GM21576 (cell line): ENCODE data around the gene KPNB1.
A peak's percentile ranks its signal among the peaks of the same experiment; 100 is the strongest.

Source experiments
- ATAC-seq: cut with Tn5 transposase; IDR thresholded peaks from one replicate; pipeline ENCODE4 v1.9.1; 2021; ENCODE audit warnings: mild to moderate bottlenecking, moderate library complexity; ENCODE audit not compliant: unreplicated experiment

The KPNB1 gene

GRCh38 chr17:47649153-47649971 lies at the start of gene KPNB1:
Gene KPNB1, plus strand, starts transcription at chr17:47649919. Its CDS starts 326 bp downstream, at chr17:47650245.
- ATAC-seq = peak; percentile 78

DNA sequence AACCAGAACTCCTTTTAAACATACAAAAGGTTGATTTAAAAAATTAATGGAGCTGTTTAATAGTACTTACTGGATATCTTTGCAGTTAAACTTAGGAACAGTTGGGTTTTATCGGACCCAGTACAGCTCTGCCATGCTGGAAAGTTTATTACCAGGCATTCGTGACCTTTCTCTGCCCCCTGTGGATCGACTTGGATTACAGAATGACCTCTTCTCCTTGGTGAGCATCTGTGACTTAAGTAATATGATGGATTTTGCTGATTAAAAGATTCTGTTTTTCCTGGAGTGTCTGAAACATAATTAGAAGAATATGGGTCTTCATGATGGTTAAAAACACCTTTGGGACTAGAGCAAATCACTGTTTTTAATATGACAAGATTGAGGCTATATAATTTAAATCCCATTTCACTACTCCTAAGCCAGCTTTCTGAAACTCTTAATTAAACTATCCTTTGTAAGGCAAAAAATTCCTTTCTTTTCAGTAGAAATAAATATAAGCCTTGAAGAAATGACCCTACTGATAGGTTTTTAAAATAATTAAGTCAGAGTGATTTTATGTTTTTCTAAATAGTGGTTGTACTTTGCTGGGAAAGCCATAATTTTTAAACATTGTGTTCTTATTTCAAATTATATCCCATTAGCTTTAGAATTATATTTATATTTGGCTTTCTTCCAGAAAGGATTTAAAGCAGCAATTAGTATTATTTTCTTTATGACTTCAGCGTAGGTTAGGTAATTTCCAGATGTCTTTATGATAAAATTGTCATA lies 45.7 kb upstream of the KPNB1 start:
- no peak for ATAC-seq

DNA sequence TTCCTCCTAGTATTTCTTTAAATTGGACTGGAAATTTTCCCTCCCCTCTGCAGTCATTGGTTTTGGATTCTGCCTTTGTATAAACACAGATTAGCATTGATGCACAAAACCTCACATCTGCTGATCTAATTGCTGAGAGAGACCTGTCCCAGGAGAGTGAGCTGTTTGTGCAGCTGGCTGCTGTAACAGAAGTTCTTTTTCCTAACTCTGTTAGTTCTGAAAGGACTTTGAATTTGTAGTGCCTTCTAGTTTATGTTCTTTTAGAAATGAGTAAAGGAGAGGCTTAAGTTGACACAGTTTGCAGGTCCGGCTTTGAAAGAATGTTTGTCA lies 45.2 kb upstream of the KPNB1 start:
- no peak for ATAC-seq

- no peak for ATAC-seq
Measured at GRCh38 chr17:47605011-47605410, 44.7 kb upstream of the KPNB1 start.

DNA sequence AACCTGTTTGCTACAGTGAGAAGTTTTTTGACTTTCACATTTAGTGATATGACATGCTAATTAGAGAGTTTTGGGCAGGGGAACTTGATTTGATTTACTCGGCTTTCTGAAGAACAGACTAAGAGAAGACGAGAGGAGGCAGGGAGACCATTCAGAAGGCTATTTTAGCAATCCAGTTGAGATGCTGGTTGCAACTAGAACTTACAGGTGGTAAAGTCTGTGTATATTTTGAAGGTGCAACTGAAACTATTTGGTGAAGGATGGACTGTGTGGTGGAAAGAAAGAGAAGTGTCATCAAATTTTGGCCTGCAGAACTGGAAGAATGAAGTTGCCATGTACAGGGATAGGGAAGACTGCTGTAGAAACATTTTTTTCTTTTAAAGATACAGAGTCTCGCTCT lies 42.2 kb upstream of the KPNB1 start:
- ATAC-seq = no peak

DNA sequence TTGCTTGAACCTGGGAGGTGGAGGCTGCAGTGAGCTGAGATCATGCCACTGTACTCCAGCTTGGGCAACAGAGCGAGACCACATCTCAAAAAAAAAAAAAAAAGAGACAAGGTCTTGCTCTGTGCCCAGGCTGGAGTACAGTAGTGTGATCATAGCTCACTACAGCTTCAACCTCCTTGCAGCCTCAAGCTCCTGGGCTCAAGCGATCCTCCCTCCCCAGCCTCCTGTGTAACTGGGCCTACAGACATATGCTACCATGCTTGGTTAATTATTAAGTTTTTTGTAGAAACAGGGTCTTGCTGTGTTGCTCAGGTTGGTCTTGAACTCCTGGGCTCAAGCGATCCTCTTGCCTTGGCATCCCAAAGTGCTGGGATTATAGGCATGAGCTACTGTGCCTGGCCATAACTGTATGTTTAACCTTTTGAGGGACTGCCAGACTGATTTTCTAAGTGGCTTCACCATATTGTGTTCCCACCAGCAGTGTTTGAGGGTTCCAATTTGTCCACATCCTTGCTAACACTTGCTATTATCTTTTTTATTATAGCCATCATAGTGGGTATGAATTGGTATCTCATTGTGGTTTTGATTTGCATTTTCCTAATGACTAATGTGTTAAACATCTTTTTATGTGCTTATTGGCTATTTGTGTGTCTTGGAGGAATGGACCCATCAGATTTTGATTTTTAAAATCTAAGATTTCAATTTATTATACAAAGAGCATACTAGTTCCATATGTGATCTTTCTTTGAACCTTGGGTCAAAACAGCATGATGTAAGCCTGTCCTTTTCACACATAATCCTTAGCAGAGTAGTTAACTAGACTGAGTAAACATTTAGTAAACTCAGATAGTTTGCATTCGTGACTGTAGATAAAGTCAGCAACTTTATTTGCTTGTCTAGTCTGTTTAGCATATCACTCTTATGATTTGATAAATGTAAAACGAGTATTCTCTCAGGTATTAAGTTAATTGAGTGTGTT lies 38.1 kb upstream of the KPNB1 start:
- no peak for ATAC-seq

GRCh38 chr17:47615766-47616424 lies 33.8 kb upstream of the KPNB1 start:
- ATAC-seq = no peak

DNA sequence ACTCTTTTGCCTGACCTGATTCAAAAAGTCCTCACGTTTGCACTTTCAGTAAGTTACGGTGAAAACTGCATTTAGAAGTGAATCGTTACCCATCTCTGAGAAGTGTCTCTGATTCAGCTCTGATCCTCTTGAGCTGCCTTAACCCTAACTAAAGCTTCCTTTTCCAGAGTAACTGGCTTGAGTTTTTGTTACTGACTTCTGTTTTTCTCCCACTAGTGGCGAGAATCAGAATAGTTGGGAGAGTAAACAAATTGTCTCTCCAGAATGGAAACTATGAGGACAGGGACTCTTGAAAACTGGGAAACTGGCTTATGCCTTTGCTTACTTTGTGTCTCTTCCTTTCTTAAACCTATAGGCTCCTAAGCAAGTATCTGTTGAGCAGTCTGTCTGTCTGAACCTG lies 31.3 kb upstream of the KPNB1 start:
- ATAC-seq = no peak

- ATAC-seq = no peak
Measured at GRCh38 chr17:47620503-47621245, 29.0 kb upstream of the KPNB1 start.

GRCh38 chr17:47621293-47622179 lies 28.2 kb upstream of the KPNB1 start:
- ATAC-seq = no peak

- ATAC-seq = no peak
Measured at GRCh38 chr17:47622180-47622549, 27.6 kb upstream of the KPNB1 start.

DNA sequence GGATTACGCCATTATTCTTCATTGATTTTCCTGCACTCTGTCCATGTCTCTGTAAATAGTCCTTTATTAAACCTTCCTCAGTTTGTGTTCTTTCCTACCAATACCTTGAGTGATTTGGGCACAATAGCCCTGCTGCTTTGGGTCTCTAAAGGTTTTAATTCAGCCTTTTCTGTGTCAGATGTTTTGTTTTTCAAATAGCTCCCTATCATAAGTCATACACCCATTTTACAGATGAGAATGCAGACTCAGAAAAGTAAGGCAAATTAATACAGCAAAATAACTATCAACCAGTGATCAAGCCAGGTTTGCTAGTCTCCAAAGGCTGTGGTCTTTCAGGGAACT lies 25.0 kb upstream of the KPNB1 start:
- ATAC-seq = no peak

DNA sequence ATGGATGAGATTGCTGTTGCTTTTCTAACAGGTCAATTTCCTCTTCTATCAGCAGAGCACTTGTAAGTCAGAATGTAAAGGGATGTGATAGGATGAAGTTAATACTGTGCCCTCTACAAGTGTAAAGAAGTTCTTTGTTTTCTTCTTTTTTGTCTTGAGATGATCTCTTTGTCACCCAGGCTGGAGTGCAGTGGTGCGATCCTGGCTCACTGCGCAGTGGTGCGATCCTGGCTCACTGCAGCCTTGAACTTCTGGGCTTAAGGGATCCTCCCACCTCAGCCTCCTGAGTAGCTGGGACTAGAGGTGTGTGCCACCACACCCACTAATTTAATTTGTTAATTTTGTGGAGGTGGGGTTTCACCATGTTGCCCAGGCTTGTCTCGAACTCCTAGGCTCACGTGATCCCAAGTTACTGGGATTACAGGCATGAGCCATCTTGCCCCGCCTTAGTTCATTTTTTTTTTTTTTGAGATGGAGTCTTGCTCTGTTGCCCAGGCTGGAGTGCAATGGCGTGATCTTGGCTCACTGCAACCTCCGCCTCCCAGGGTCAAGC lies 21.6 kb upstream of the KPNB1 start:
- ATAC-seq = no peak

GRCh38 chr17:47629826-47630225 lies 19.9 kb upstream of the KPNB1 start:
- no peak for ATAC-seq

- ATAC-seq = no peak
Measured at GRCh38 chr17:47630614-47631013, 19.1 kb upstream of the KPNB1 start.

DNA sequence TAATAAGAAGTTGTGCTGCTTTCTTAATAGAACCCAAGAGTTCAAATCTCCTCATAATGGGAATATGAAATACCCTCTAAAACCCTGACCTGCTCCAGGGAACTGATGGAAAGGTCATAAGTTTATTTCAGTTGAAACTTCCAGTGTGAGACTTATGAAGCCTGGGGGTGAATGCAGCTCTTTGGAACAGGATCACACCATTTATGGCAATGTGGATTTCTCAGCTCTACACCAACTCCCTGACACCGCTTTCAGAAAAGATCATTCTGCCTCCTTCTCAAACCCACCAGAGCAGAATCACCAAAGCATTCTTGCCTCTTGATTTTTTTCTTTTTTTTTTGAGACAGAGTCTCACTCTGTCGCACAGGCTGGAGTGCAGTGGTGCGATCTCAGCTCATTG lies 16.7 kb upstream of the KPNB1 start:
- ATAC-seq = no peak

DNA sequence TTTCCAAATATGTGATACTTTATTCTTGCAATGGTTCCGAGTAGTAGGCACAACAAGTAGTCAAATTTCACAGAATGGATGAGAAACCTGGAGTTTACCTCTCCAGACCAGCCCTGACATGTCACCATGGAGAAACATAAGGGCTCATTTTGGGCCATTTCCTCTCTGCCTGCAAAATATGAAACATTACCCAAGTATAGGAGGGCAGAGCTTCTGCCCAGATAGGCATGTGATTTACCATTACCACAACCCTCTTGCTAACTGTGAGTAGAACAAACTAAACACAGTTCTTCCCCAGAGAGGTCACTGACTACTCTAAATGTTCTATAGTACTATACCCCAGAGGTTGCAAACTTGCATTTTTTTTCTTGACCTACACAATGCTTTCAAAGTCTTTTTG lies 15.7 kb upstream of the KPNB1 start:
- ATAC-seq = no peak

DNA sequence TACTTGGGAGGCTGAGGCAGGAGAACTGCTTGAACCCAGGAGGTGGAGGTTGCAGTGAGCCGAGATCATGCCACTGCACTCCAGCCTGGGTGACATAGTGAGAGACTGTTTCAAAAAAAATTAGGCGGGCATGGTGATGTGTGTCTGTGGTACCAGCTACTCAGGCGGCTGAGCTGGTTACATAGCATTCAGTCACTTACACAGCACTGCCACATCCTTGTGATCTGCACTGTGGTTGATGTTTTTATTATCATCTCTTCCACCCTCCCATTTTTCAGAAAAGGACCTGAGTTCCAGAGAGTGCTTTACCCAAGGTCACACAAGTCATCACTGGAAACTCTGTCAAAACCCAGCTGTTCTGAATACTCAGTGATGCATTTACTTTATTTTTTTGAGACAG lies 14.8 kb upstream of the KPNB1 start:
- no peak for ATAC-seq

- no peak for ATAC-seq
Measured at GRCh38 chr17:47635734-47636133, 14.0 kb upstream of the KPNB1 start.
